Uterus (tissue), 4 donors: Measurements from ENCODE around the gene CA12. TPM values are rescaled to one million over a fixed set of nuclear protein-coding genes. Genes with fewer than 3 reads are reported as not detected.

ENCODE experiments used
- DNase-seq, 2 donors: peaks; one replicate each; pipeline ENCODE4 v3.0.0-alpha.2; 2019 to 2020
- H3K27ac ChIP-seq, 2 donors: fragments of 200-600 bp; sonication (generic); 1 replicate in 1 of 2; 2 replicates in 1 of 2; pipeline ENCODE4 v1.5.1; 2016 to 2018
- H3K27me3 ChIP-seq, 2 donors: fragments of 200-600 bp; sonication (generic); one replicate each; pipeline ENCODE4 v1.5.1; 2018 to 2019; ENCODE audit warnings: control low read depth in 1 of 2
- H3K36me3 ChIP-seq, 2 donors: fragments of 200-600 bp; sonication (generic); one replicate each; pipeline ENCODE4 v1.5.1; 2019; ENCODE audit warnings: control low read depth in 1 of 2
- H3K4me1 ChIP-seq, 2 donors: fragments of 200-600 bp; sonication (generic); one replicate each; pipeline ENCODE4 v1.5.1; 2018 to 2019; ENCODE audit warnings: control low read depth in 1 of 2
- H3K4me3 ChIP-seq, 2 donors: fragments of 200-600 bp; sonication (generic); 1 replicate in 1 of 2; 2 replicates in 1 of 2; pipeline ENCODE4 v1.5.1; 2018 to 2019; ENCODE audit warnings: mild to moderate bottlenecking in 1 of 2
- H3K9me3 ChIP-seq, 2 donors: fragments of 200-600 bp; sonication (generic); one replicate each; pipeline ENCODE4 v1.5.1; 2019; ENCODE audit warnings: control low read depth in 1 of 2
- CTCF ChIP-seq, 4 experiments: fragments of 200-600 bp in 2 of 4; fragments of 450-650 bp in 2 of 4; sonication (generic) in 2 of 4; IDR thresholded peaks; one replicate each; pipeline ENCODE4 v1.5.1; 2016 to 2019; ENCODE audit warnings: antibody characterized with exemption in 4 of 4, mild to moderate bottlenecking in 2 of 4, moderate library complexity in 1 of 4
- POLR2A ChIP-seq, 2 donors: fragments of 450-650 bp; IDR thresholded peaks; one replicate each; pipeline ENCODE4 v1.6.1; 2016; ENCODE audit warnings: antibody characterized with exemption in 2 of 2, mild to moderate bottlenecking in 1 of 2, moderate library complexity in 1 of 2
- intact Hi-C: fragments of 100-400 bp; cut with DNase I; formaldehyde crosslinking; loops from one replicate; pipeline ENCODE4 v1.15.1; 2023; ENCODE audit warnings: low total_unique reads
- total RNA-seq, 4 donors: library from RNA; depleted of rRNA in 3 of 4; stranded (reverse); fragments of >200 nt in 3 of 4; gene quantifications; one replicate each; pipeline versions ENCODE4 v1.1.0 to v1.2.4, GENCODE V29; 2014 to 2023
- donor health status: DM: yes; HTN: yes; CAD: no.

Gene CA12
- total RNA-seq, 4 donors from 2014 or later: 0.29 to 11.8 (median 8.0) TPM

- no peak for TF ChIP-seq POLR2A (IDR thresholded peaks at IDR 0.05)
- no peak for TF ChIP-seq CTCF (IDR thresholded peaks at IDR 0.05)
- H3K27ac ChIP-seq: no peak overlapping the region
These were observed 13.1 kb downstream of the CA12 start for GRCh38 chr15:63368503-63368902.

GRCh38 chr15:63367900-63368299, 13.7 kb downstream of the CA12 start:
- intact Hi-C loops: no loop called here
- TF ChIP-seq CTCF (IDR thresholded peaks at IDR 0.05): no peak
- no peak for DNase-seq
- Histone ChIP-seq H3K4me1 (peaks cover 4 to 6% of the 10 kb centered on the region in 2 donors), H3K27me3 (no peaks in the 10 kb centered on the region), H3K36me3 (no peaks in the 10 kb centered on the region), H3K9me3 (no peaks in the 10 kb centered on the region), H3K27ac (no peak overlapping the region), H3K4me3 (no peak overlapping the region)

More at GRCh38 chr15:63368503-63368902, 13.1 kb downstream of the CA12 start:
- H3K27me3 ChIP-seq: no peaks in the 10 kb centered on the region
- H3K9me3 ChIP-seq: no peaks in the 10 kb centered on the region
- H3K4me3 ChIP-seq: no peak overlapping the region
- intact Hi-C loops: no loop called here
- no peak for DNase-seq
- H3K4me1 ChIP-seq: peaks cover 4 to 6% of the 10 kb centered on the region in 2 donors
- no peaks in the 10 kb centered on the region for H3K36me3 ChIP-seq

- H3K4me3 ChIP-seq: no peak overlapping the region
- no peaks in the 10 kb centered on the region for H3K27me3 ChIP-seq
- intact Hi-C loops: no loop called here
- no peaks in the 10 kb centered on the region for H3K9me3 ChIP-seq
- peaks cover 2 to 4% of the 10 kb centered on the region in 2 donors for H3K4me1 ChIP-seq
- H3K27ac ChIP-seq: no peak overlapping the region
- TF ChIP-seq CTCF (IDR thresholded peaks at IDR 0.05): no peak
- TF ChIP-seq POLR2A (IDR thresholded peaks at IDR 0.05): no peak
- no peaks in the 10 kb centered on the region for H3K36me3 ChIP-seq
- DNase-seq: no peak
These were observed 14.3 kb downstream of the CA12 start for GRCh38 chr15:63367390-63367789.

- H3K4me3 ChIP-seq: no peak overlapping the region
- DNase-seq: no peak
- H3K27me3 ChIP-seq: no peaks in the 10 kb centered on the region
- H3K4me1 ChIP-seq: peaks cover 0 to 4% of the 10 kb centered on the region in 2 donors
- no peaks in the 10 kb centered on the region for H3K9me3 ChIP-seq
- no peak overlapping the region for H3K27ac ChIP-seq
- intact Hi-C loops: no loop called here
- no peaks in the 10 kb centered on the region for H3K36me3 ChIP-seq
- no peak for TF ChIP-seq POLR2A (IDR thresholded peaks at IDR 0.05)
- TF ChIP-seq CTCF (IDR thresholded peaks at IDR 0.05): no peak
These were observed 15.2 kb downstream of the CA12 start for GRCh38 chr15:63366451-63366850.

- H3K4me1 ChIP-seq: no peaks in the 10 kb centered on the region
- DNase-seq: no peak
- no peaks in the 10 kb centered on the region for H3K36me3 ChIP-seq
- no peaks in the 10 kb centered on the region for H3K27me3 ChIP-seq
- TF ChIP-seq CTCF (IDR thresholded peaks at IDR 0.05) (no peak), POLR2A (IDR thresholded peaks at IDR 0.05) (no peak)
- no peak overlapping the region for H3K27ac ChIP-seq
- intact Hi-C loops: no loop called here
- no peaks in the 10 kb centered on the region for H3K9me3 ChIP-seq
- H3K4me3 ChIP-seq: no peak overlapping the region
These were observed 16.4 kb downstream of the CA12 start for GRCh38 chr15:63365273-63365680.
